Hair follicle dermal papilla cell (primary cell): Measurements from ENCODE around the gene COQ4. TPM values are rescaled to one million over a fixed set of nuclear protein-coding genes. Genes with fewer than 3 reads are reported as not detected.

ENCODE experiments used
- total RNA-seq: library from RNA; depleted of rRNA; stranded (reverse); fragments of >200 nt; gene quantifications from 2 replicates; pipeline ENCODE4 v1.2.3, GENCODE V29; 2012

The COQ4 gene
- 31.0 and 35.7 TPM in 2 replicates for total RNA-seq

GRCh38 chr9:128322404-128323211, at the start of gene COQ4, which contains the start of gene TRUB2:
Gene COQ4, plus strand, starts transcription at chr9:128322839. Its CDS starts 20 bp downstream, at chr9:128322859.
Gene TRUB2, minus strand, starts transcription at chr9:128322447. Its CDS starts 39 bp downstream, at chr9:128322408.

GRCh38 chr9:128275198-128276007, 47.2 kb upstream of the COQ4 start, which contains the start of gene GOLGA2:
Gene GOLGA2, minus strand, starts transcription at chr9:128276007. Its CDS starts 31 bp downstream, at chr9:128275976.

DNA sequence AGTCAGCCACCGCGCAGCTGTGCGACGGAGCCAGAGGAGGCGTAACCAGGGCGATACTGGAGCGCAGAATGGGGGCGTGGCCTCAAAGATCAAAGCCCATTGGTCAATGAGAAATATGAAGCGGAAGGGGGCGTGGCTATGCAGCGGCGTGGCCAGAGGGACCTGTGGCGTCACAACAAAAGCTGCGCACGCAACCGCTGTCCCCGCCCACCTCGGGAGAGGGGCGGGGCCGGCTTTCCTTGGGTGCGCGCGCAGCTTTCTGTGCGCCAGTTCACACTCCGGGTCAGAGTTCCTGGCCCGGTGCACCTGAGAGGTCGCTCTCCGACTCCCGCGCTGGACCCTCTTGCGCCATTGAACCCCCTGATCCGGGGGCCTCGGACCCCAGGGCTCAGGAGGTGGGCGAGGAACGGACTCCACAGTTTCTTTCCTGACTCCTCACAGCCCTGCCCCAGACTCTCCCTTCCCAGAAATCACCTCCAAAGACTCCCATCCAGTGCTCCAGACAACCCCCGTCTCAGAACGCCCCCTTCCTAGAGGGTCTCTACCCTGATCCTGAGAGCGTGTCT, 46.5 kb upstream of the COQ4 start, which contains the start of gene SWI5:
TSS of gene SWI5 (plus strand) at position 269 of the 566 bp plus-strand sequence.

GRCh38 chr9:128339761-128340690, 17.4 kb downstream of the COQ4 start, which contains the start of gene SLC27A4:
Gene SLC27A4, plus strand, starts transcription at chr9:128340527. Its CDS starts 2,606 bp downstream, at chr9:128343133.

DNA sequence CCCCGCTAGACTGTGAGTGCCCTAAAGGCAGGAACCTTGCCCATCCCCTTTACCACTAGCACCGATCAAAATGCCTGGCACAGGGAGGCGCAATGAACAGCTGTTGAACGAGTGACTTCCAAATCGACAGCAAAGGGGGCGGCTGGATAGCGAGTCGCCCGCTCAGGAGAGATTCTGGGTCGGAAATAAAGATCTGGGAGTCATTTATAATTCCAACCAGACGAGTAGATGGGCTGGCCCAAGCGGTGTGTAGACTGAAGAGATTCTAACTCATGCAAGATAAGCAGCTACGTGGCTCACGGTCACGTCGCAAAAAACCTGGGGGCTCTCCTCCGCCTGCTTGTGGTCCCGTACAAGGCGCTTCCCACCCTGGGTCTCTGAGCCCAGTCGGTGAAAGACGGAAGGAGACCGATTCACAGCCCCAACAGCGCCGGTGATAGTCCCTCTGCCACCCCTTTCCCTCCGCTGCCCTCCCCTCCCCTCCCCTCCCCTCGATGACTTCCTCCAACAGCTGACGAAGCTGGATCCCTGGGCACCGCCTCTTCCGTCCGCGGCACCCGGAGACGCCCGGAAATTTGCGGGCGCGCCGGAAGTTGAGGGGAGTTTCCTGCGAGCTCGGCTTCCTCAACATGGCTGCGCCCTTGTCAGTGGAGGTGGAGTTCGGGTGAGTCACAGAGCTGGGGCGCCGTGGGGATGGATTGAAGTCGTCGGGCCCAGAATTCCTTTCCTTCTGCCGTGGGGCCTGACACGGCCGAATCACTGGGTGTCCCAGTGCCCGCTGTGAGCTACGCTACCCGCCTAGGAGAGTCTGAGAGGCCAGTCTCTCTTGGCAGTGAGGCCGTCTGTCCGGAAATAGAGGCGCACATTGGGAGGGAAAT, 48.4 kb downstream of the COQ4 start, which contains the start of gene URM1:
TSS of gene URM1 (plus strand) at position 623 of the 878 bp plus-strand sequence. CDS start at position 630, 7 bp downstream.

Other genes starting within 250 kb of the COQ4 start
- gene PTGES2, start 195.1 kb upstream of the COQ4 start, total RNA-seq: 45.7 and 48.0 TPM in 2 replicates
- 0.32 TPM in 1 of 2 replicates, not detected in the other for gene LCN2, start 173.4 kb upstream of the COQ4 start, total RNA-seq
- gene BBLN, start 162.6 kb upstream of the COQ4 start, total RNA-seq: 24.2 and 27.6 TPM in 2 replicates
- 48.1 and 52.7 TPM in 2 replicates for gene CIZ1, start 131.3 kb upstream of the COQ4 start, total RNA-seq
- 59.6 and 119 TPM in 2 replicates for gene DNM1, start 119.5 kb upstream of the COQ4 start, total RNA-seq
- gene GOLGA2, start 46.8 kb upstream of the COQ4 start, total RNA-seq: 159 and 173 TPM in 2 replicates
- gene SWI5, start 46.6 kb upstream of the COQ4 start, total RNA-seq: 16.6 and 18.0 TPM in 2 replicates
- 16.9 and 17.9 TPM in 2 replicates for gene TRUB2, start 392 bp upstream of the COQ4 start, total RNA-seq
- gene SLC27A4, start 17.7 kb downstream of the COQ4 start, total RNA-seq: 23.3 and 23.5 TPM in 2 replicates
- gene URM1, start 48.5 kb downstream of the COQ4 start, total RNA-seq: 39.4 and 42.7 TPM in 2 replicates
- 194 and 208 TPM in 2 replicates for gene CERCAM, start 98.0 kb downstream of the COQ4 start, total RNA-seq
- gene ODF2, start 133.2 kb downstream of the COQ4 start, total RNA-seq: 27.3 and 31.0 TPM in 2 replicates
- gene GLE1, start 181.9 kb downstream of the COQ4 start, total RNA-seq: 25.8 and 28.1 TPM in 2 replicates
- gene SPTAN1, start 229.7 kb downstream of the COQ4 start, total RNA-seq: 396 and 421 TPM in 2 replicates